Tibial artery (tissue), 4 donors: ENCODE measurements around the gene NMNAT3.

Experiments used
- DNase-seq, 2 donors: peaks; one replicate each; pipeline ENCODE4 v3.0.0-alpha.2; 2019
- H3K27ac ChIP-seq, 2 donors: fragments of 200-600 bp; sonication (generic) in 1 of 2; 1 replicate in 1 of 2; 2 replicates in 1 of 2; pipeline ENCODE4 v1.5.1; 2018 to 2019; ENCODE audit warnings: mild to moderate bottlenecking in 1 of 2
- H3K27me3 ChIP-seq, 2 donors: fragments of 200-600 bp; sonication (generic) in 1 of 2; one replicate each; pipeline versions ENCODE4 v1.5.1 to v1.6.0; 2016 to 2019
- H3K36me3 ChIP-seq, 3 donors: fragments of 200-600 bp; sonication (generic) in 2 of 3; one replicate each; pipeline ENCODE4 v1.5.1; 2016 to 2019; ENCODE audit warnings: mild to moderate bottlenecking in 2 of 3
- H3K4me1 ChIP-seq, 4 donors: fragments of 200-600 bp; sonication (generic) in 2 of 4; 1 replicate in 3 of 4; 2 replicates in 1 of 4; pipeline ENCODE4 v1.5.1; 2016 to 2019
- H3K4me3 ChIP-seq, 2 donors: fragments of 200-600 bp; sonication (generic) in 1 of 2; 1 replicate in 1 of 2; 2 replicates in 1 of 2; pipeline ENCODE4 v1.5.1; 2018 to 2019; ENCODE audit warnings: mild to moderate bottlenecking in 2 of 2
- H3K9me3 ChIP-seq, 3 donors: fragments of 200-600 bp; sonication (generic) in 1 of 3; one replicate each; pipeline ENCODE4 v1.5.1; 2016 to 2019
- CTCF ChIP-seq, 2 experiments: fragments of 200-600 bp in 1 of 2; fragments of 450-650 bp in 1 of 2; IDR thresholded peaks; one replicate each; pipeline ENCODE4 v1.5.1; 2017 to 2019; ENCODE audit warnings: antibody characterized with exemption in 2 of 2, mild to moderate bottlenecking in 1 of 2, moderate library complexity in 1 of 2
- intact Hi-C: fragments of 100-400 bp; cut with DNase I; formaldehyde crosslinking; loops from one replicate; pipeline ENCODE4 v1.15.0; 2023; ENCODE audit warnings: low total_unique reads

Gene NMNAT3

GRCh38 chr3:139695007-139695406, 17.2 kb upstream of the NMNAT3 start:
- no peak overlapping the region for H3K4me3 ChIP-seq
- no peak for TF ChIP-seq CTCF (IDR thresholded peaks at IDR 0.05)
- no peaks in the 10 kb centered on the region for H3K4me1 ChIP-seq
- H3K27ac ChIP-seq = no peak overlapping the region
- no peaks in the 10 kb centered on the region for H3K9me3 ChIP-seq
- intact Hi-C loops = no loop called here
- DNase-seq = no peak
- H3K36me3 ChIP-seq = no peaks in the 10 kb centered on the region
- H3K27me3 ChIP-seq = no peaks in the 10 kb centered on the region

- no peaks in the 10 kb centered on the region for H3K4me1 ChIP-seq
- H3K9me3 ChIP-seq = no peaks in the 10 kb centered on the region
- no peak overlapping the region for H3K4me3 ChIP-seq
- no peak for DNase-seq
- H3K27me3 ChIP-seq = no peaks in the 10 kb centered on the region
- no peaks in the 10 kb centered on the region for H3K36me3 ChIP-seq
- intact Hi-C loops = no loop called here
- TF ChIP-seq CTCF (IDR thresholded peaks at IDR 0.05) = no peak
- no peak overlapping the region for H3K27ac ChIP-seq
These were observed 16.8 kb upstream of the NMNAT3 start for GRCh38 chr3:139694542-139694941.

DNA sequence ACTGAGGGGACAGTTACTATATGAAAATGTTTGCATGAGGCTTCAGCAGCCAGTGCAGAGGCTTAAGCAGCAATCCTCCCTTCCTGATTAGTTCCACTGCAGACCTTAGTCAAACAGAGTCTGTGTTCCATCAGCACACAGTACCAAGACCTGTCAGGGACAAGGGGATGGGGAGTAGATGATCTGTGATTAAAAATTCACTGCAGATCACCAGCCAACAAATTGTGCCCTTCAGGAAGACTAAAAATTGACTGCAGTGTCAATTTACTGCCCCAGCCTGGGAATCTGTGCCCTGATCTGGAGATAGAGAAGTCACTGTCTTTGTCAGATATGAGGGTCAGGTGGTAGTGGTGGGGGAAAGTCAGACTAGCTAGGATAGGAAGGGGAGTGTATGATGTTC, 13.8 kb upstream of the NMNAT3 start:
- Histone ChIP-seq H3K4me1 (no peaks in the 10 kb centered on the region), H3K4me3 (no peak overlapping the region), H3K27ac (no peak overlapping the region), H3K9me3 (no peaks in the 10 kb centered on the region), H3K27me3 (no peaks in the 10 kb centered on the region), H3K36me3 (no peaks in the 10 kb centered on the region)
- TF ChIP-seq CTCF (IDR thresholded peaks at IDR 0.05) = no peak
- no peak for DNase-seq
- intact Hi-C loops = no loop called here

DNA sequence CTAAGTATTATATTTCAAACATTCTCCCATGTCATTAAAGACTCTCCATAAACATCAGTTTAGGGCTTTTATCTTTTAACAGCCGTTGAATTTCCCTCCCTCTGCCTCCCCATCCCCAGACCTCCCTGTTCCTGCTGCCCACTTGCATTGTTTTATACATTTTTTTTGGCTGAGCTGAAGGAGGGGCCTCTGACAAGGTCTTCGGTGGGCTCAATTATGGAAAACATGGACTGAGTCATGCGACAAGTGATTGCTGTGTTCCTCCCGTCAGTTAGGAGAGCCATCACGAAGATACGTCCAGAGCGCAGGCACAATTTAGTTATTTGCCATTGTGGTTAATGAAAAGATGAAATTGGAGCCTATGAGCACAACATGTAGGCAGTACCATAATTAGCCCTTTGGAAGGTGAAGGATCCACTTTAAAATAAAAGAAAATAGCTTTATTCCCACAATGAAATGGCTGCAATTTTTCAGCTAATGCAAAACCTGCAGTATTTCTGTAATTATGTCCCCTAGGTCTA, 12.0 kb upstream of the NMNAT3 start:
- Histone ChIP-seq H3K4me3 (no peak overlapping the region), H3K27me3 (no peaks in the 10 kb centered on the region), H3K4me1 (no peaks in the 10 kb centered on the region), H3K27ac (no peak overlapping the region), H3K36me3 (no peaks in the 10 kb centered on the region), H3K9me3 (no peaks in the 10 kb centered on the region)
- no peak for DNase-seq
- TF ChIP-seq CTCF (IDR thresholded peaks at IDR 0.05) = no peak
- intact Hi-C loops = no loop called here

DNA sequence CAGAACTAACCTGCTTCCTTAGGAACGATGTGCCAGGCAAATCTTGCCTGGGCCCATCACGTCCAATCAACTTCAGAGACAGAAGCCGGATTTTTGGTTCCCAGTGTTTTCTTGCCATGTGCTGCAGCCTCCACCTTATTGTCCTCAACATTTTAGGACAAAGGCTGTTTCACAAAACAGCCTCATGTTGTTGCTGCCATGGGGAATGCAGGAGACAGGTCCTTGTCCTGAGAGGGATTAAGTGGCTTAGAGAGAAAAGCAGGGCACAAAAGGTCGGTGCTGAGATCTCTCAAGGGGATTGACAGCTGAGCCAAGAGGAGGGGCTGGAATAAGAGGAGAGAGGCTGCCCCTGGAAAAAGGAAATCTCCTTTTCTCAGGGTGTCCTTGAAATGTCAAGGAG, 11.3 kb upstream of the NMNAT3 start:
- Histone ChIP-seq H3K27me3 (no peaks in the 10 kb centered on the region), H3K27ac (no peak overlapping the region), H3K4me1 (no peaks in the 10 kb centered on the region), H3K9me3 (no peaks in the 10 kb centered on the region), H3K36me3 (no peaks in the 10 kb centered on the region), H3K4me3 (no peak overlapping the region)
- TF ChIP-seq CTCF (IDR thresholded peaks at IDR 0.05) = no peak
- intact Hi-C loops = no loop called here
- no peak for DNase-seq

- Histone ChIP-seq H3K36me3 (no peaks in the 10 kb centered on the region), H3K4me3 (no peak overlapping the region), H3K27me3 (no peaks in the 10 kb centered on the region), H3K27ac (no peak overlapping the region), H3K4me1 (no peaks in the 10 kb centered on the region), H3K9me3 (no peaks in the 10 kb centered on the region)
- TF ChIP-seq CTCF (IDR thresholded peaks at IDR 0.05) = no peak
- DNase-seq = no peak
- intact Hi-C loops = no loop called here
These were observed 9.7 kb upstream of the NMNAT3 start for GRCh38 chr3:139687431-139687830.
